HepG2 (cell line): Measurements from ENCODE around the gene DNAJC4. TPM values are rescaled to one million over a fixed set of nuclear protein-coding genes. Genes with fewer than 3 reads are reported as not detected.

ENCODE experiments used
- AFF4 ChIP-seq: sonication (generic); formaldehyde crosslinking; IDR thresholded peaks from 2 replicates; pipeline ENCODE4 v1.4.0; 2020; ENCODE audit warnings: missing genetic modification reagents
- ATF3 ChIP-seq: sonication (generic); formaldehyde crosslinking; IDR thresholded peaks from 2 replicates; pipeline ENCODE4 v1.4.0; 2020; ENCODE audit warnings: missing genetic modification reagents
- ATM ChIP-seq: fragments of 450-650 bp; IDR thresholded peaks from 2 replicates; pipeline ENCODE4 v1.7.1; 2017; ENCODE audit warnings: mild to moderate bottlenecking, borderline replicate concordance
- BCLAF1 ChIP-seq: fragments of 450-650 bp; IDR thresholded peaks from 2 replicates; pipeline ENCODE4 v1.6.1; 2017; ENCODE audit warnings: mild to moderate bottlenecking
- CENPT ChIP-seq: sonication (generic); formaldehyde crosslinking; IDR thresholded peaks from 2 replicates; pipeline ENCODE4 v1.8.0; 2022; ENCODE audit warnings: low read depth, mild to moderate bottlenecking, moderate library complexity, missing genetic modification reagents
- HDAC1 ChIP-seq: sonication (generic); formaldehyde crosslinking; IDR thresholded peaks from 2 replicates; pipeline ENCODE4 v1.5.1; 2020; ENCODE audit warnings: mild to moderate bottlenecking, missing genetic modification reagents
- HNRNPL ChIP-seq: fragments of 200-400 bp; formaldehyde crosslinking; IDR thresholded peaks from 2 replicates; pipeline ENCODE4 v1.6.1; 2017; ENCODE audit warnings: mild to moderate bottlenecking, low read depth, low read length
- JARID2 ChIP-seq: sonication (generic); formaldehyde crosslinking; IDR thresholded peaks from 2 replicates; pipeline ENCODE4 v1.8.1; 2023; ENCODE audit warnings: missing genetic modification reagents, inconsistent platforms; ENCODE audit not compliant: insufficient replicate concordance
- KLF13 ChIP-seq: sonication (generic); formaldehyde crosslinking; IDR thresholded peaks from 2 replicates; pipeline ENCODE4 v1.4.0; 2020; ENCODE audit warnings: mild to moderate bottlenecking, missing genetic modification reagents
- NFKB2 ChIP-seq: sonication (generic); formaldehyde crosslinking; IDR thresholded peaks from 2 replicates; pipeline ENCODE4 v1.4.0; 2020; ENCODE audit warnings: missing genetic modification reagents, borderline replicate concordance
- NFYB ChIP-seq: sonication (generic); formaldehyde crosslinking; IDR thresholded peaks from 2 replicates; pipeline ENCODE4 v1.4.0; 2020; ENCODE audit warnings: missing genetic modification reagents
- PRMT3 ChIP-seq: sonication (generic); formaldehyde crosslinking; IDR thresholded peaks from 2 replicates; pipeline ENCODE4 v1.8.1; 2022; ENCODE audit warnings: low read depth, mild to moderate bottlenecking, moderate library complexity, missing genetic modification reagents, borderline replicate concordance
- RXRA ChIP-seq: sonication (generic); formaldehyde crosslinking; IDR thresholded peaks from 2 replicates; pipeline ENCODE4 v1.5.1; 2020; ENCODE audit warnings: missing genetic modification reagents
- SPEN ChIP-seq: sonication (generic); formaldehyde crosslinking; IDR thresholded peaks from 2 replicates; pipeline ENCODE4 v1.5.1; 2020; ENCODE audit warnings: low read depth, mild to moderate bottlenecking, missing genetic modification reagents
- TIGD3 ChIP-seq: sonication (generic); formaldehyde crosslinking; IDR thresholded peaks from 2 replicates; pipeline ENCODE4 v1.5.1; 2020; ENCODE audit warnings: mild to moderate bottlenecking, missing genetic modification reagents, borderline replicate concordance
- U2AF2 ChIP-seq: fragments of 200-400 bp; formaldehyde crosslinking; IDR thresholded peaks from 2 replicates; pipeline ENCODE4 v1.6.1; 2017; ENCODE audit warnings: low read depth, mild to moderate bottlenecking, low read length
- ZFP36L2 ChIP-seq: sonication (generic); formaldehyde crosslinking; IDR thresholded peaks from 2 replicates; pipeline ENCODE4 v1.4.0; 2020; ENCODE audit warnings: missing genetic modification reagents
- ZNF44 ChIP-seq: sonication (generic); formaldehyde crosslinking; IDR thresholded peaks from 2 replicates; pipeline ENCODE4 v1.5.1; 2020; ENCODE audit warnings: mild to moderate bottlenecking, missing genetic modification reagents
- ZNF552 ChIP-seq: sonication (generic); formaldehyde crosslinking; IDR thresholded peaks from 2 replicates; pipeline ENCODE4 v1.9.0; 2022; ENCODE audit warnings: missing genetic modification reagents, mild to moderate bottlenecking, borderline replicate concordance
- ZNF615 ChIP-seq: sonication (generic); formaldehyde crosslinking; IDR thresholded peaks from 2 replicates; pipeline ENCODE4 v1.5.0; 2020; ENCODE audit warnings: mild to moderate bottlenecking, missing genetic modification reagents, borderline replicate concordance
- ZNF674 ChIP-seq: sonication (generic); formaldehyde crosslinking; IDR thresholded peaks from 2 replicates; pipeline ENCODE4 v1.5.0; 2020; ENCODE audit warnings: low read depth, mild to moderate bottlenecking, missing genetic modification reagents
- ZNF83 ChIP-seq: sonication (generic); formaldehyde crosslinking; IDR thresholded peaks from 2 replicates; pipeline ENCODE4 v1.4.0; 2020; ENCODE audit warnings: missing genetic modification reagents, mild to moderate bottlenecking, borderline replicate concordance
- polyA plus RNA-seq, 8 experiments: library from polyadenylated mRNA; depleted of rRNA in 3 of 8; stranded (reverse) in 7 of 8; unstranded in 1 of 8; fragments of >200 nt; fragmentation: Illumina TruSeq in 4 of 8; extraction: Trizol in 4 of 8; gene quantifications; 2 replicates each; pipeline versions ENCODE4 v1.2.1 to v1.2.3, GENCODE V29; 2011 to 2016; ENCODE audit warnings: low read depth in 4 of 8, missing spikeins in 1 of 8, mixed read lengths in 1 of 8; ENCODE audit not compliant: insufficient read depth in 1 of 8
- total RNA-seq, 5 experiments: library from RNA; depleted of rRNA; stranded (reverse); fragments of >200 nt; fragmentation: Illumina TruSeq; extraction: Trizol; gene quantifications; 2 replicates each; pipeline ENCODE4 v1.2.3, GENCODE V29; 2016; ENCODE audit warnings: low read depth in 1 of 5

Gene DNAJC4
- total and polyA plus RNA-seq, 2 of the 13 experiments (the other 11 are each of a cell fraction or from before 2014, with no cell fraction given), result 10.3 to 60.8 TPM

GRCh38 chr11:64185175-64185692 is 45.1 kb upstream of the DNAJC4 start (continued):
- TF ChIP-seq ZNF615, result peak; percentile 90
- TF ChIP-seq SPEN (CRISPR knock-in tag), result peak; percentile 87
- TF ChIP-seq ZNF674, result no peak; the same call in 1 of the 2 replicates
- no peak for TF ChIP-seq BCLAF1
- TF ChIP-seq HNRNPL, result no peak
- no peak for TF ChIP-seq AFF4 (CRISPR knock-in tag)
- TF ChIP-seq TIGD3 (CRISPR knock-in tag), result peak; percentile 90; the same call in 1 of the 2 replicates
- peak; percentile 94 for TF ChIP-seq JARID2 (CRISPR knock-in tag)
- peak; percentile 95 for TF ChIP-seq HDAC1
- TF ChIP-seq ZFP36L2 (CRISPR knock-in tag), result 0 out of 2 replicates have a peak, but pooled peaks have one; percentile 32
- no peak for TF ChIP-seq ATM
- TF ChIP-seq ZNF83 (CRISPR knock-in tag), result no peak; the same call in 1 of the 2 replicates
- no peak for TF ChIP-seq U2AF2
- TF ChIP-seq ZNF44 (CRISPR knock-in tag), result peak; percentile 99
- no peak for TF ChIP-seq KLF13
- TF ChIP-seq RXRA (CRISPR knock-in tag), result peak; percentile 81; the same call in 1 of the 2 replicates
- peak; percentile 99; the same call in 1 of the 2 replicates for TF ChIP-seq NFKB2 (CRISPR knock-in tag)
- TF ChIP-seq CENPT (CRISPR knock-in tag), result peak; percentile 88; the same call in 1 of the 2 replicates
- no peak for TF ChIP-seq PRMT3 (CRISPR knock-in tag)
- TF ChIP-seq NFYB (CRISPR knock-in tag), result no peak
- TF ChIP-seq ZNF552 (CRISPR knock-in tag), result peak; percentile 93
- TF ChIP-seq ATF3 (CRISPR knock-in tag), result peak; percentile 14; the same call in 1 of the 2 replicates
